NK-92 (cell line): Measurements from ENCODE around the gene RTN1.

Source experiments
- DNase-seq: peaks from one replicate; lab custom pipeline; 2025; ENCODE audit not compliant: unreplicated experiment; lab: John Stamatoyannopoulos, UW

The RTN1 gene

DNA sequence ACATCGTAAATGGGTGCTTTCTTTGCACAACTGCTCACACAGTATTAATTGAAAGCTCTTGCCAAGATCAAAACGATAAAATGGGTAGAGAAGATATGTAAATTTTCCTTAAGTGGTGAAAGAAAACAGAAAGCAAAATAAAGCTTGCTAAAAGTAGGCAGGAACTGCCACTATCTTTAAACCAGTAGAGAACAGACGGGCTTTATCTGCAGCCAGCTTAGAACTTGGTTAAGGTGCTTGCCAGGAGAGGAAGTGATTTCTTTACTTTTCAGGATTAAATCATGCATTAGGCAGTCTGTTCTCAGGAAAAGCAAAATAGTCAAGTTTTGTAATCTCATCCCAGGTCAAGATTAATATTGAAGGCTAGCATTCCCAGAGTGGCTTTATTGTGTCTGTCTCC lies 237.1 kb downstream of the RTN1 start:
- DNase-seq: no peak

- DNase-seq: no peak
Measured at GRCh38 chr14:59632381-59632780, 238.2 kb downstream of the RTN1 start.

- DNase-seq: no peak
Measured at GRCh38 chr14:59631237-59631636, 239.3 kb downstream of the RTN1 start.

DNA sequence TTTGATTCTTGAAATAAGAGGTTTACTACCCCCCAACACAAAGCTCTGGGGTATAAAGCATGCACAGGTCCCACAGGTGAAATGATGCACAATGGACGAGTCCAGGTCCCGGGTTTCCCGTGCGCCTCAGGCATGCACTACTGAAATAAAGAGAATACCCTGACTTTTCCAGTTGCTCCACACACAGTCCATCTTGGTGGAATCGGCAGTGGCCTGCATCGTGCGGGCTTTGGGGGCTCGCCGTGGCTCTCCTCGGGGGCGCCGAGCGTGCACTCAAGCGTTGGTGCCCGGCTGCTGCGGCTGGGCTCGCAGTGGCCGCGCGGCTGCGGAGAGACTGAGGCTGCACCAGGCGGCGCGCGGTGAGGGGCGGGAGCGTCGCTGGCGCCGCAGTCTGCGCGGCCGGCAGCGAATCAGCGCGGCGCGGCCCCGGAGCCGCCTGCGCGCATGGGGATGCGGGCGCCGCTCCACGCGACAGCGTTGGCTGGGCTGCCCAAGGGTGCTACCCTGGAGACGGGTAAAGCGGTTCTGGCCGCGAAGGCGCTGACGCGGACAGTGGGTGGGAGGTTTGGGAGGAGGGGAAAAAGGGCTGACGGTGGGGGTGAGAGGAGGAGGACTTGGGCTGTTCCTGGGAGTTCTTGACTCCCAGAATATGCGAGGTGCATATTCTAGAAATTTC lies 240.2 kb downstream of the RTN1 start:
- no peak for DNase-seq

DNA sequence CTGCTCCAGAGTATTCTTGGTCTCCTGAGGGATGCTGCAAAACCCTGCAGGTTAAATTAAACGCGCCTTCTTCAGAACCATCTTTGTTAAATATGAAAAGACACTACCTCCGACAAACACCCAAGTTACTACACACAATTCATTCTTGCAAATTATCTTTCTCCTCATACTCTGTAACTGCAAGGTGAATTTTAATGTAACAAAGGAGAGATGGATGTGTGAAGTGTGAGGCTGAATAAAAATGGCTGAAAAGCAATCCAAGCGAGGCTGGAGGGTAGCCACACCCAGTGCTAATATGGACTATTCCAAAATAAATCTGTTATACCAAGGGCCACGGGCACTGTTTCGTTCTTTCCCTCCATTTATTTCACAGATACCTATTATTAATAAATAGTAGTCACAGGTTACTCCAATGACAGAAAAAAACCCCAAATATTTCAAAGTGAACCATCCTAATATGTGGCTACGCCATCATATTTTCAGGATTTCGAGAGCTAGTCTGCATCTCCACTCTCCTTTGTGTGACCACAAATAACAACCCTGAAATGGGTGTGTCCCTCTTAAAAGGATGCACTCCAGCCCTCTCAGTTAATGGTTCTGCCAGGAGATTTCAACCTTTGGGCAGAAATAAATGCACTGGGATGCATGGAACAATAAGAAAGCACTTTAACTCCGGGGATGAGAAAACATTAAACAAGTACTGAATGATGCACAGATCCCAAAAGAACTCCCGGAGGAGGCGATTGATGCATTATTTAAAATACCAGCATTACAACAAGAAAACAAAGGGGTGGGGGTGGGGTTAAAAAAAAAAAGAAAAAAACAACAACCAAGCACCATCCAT lies 240.9 kb downstream of the RTN1 start:
- DNase-seq: no peak

GRCh38 chr14:59627011-59627520 lies 243.5 kb downstream of the RTN1 start:
- DNase-seq: no peak

GRCh38 chr14:59622631-59623030 lies 247.9 kb downstream of the RTN1 start:
- DNase-seq: no peak

GRCh38 chr14:59619061-59619460 lies 251.5 kb downstream of the RTN1 start:
- no peak for DNase-seq

DNA sequence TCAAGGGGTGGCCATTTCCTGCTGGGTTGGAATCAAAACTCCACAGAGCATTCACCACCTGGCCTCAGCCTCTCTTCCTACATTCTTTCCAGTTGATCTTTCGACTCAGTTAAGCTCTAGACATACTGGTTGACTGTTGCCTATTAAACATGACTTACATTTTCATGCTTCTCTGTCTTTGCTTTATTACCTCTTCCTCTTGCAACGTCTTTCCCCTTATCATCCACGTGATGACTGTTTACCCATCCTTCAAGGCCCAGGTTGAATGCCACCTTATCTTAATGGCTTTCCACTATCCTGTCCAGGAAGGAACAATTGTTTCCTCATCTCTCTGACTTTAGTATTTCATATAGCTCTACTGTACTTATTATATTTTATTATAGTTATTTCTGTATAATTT lies 269.5 kb downstream of the RTN1 start:
- DNase-seq: no peak

- no peak for DNase-seq
Measured at GRCh38 chr14:59600211-59600945, 270.2 kb downstream of the RTN1 start.

GRCh38 chr14:59595071-59595470 lies 275.5 kb downstream of the RTN1 start:
- DNase-seq: no peak

- DNase-seq: no peak
Measured at GRCh38 chr14:59591641-59592370, 278.8 kb downstream of the RTN1 start.

DNA sequence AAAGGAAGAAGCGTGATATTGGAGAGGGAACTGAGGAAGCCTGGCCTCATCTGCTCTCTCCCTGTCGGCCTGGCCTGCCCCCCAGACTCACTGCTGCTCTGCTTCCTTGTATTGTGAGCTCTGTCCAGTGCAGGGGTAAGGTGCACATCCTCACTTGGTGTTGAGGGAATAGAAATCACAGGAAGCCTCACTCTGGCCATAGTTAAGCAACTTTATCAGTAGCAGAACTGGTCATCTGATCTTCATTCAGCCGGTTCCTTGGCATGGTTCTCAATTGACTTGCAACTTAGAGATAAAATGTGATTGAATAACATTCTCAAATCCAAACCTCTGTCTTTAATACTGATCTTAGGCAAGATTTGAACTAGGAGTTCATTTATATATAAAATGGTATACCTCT lies 282.5 kb downstream of the RTN1 start:
- DNase-seq: no peak

GRCh38 chr14:59585891-59586554 lies 284.6 kb downstream of the RTN1 start:
- DNase-seq: no peak

DNA sequence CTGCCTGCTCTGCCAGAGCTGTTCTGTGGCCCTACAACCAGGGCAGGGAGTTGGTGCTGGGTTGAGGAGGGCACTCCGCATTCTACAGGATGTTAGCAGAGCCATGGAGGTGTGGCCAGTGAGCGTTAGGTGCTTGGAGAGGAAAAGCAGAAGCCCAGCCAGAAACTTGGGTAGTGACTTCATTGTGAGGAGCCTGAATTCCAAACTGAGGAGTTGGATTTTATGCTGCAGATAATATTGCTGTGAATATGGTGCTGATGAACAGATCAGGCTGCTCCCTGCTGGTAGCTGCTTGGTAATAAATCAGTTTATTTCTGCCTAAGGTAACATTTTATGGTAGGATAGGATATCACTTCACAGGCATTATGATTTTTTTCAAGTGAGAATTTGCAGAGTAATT lies 286.8 kb downstream of the RTN1 start:
- no peak for DNase-seq

DNA sequence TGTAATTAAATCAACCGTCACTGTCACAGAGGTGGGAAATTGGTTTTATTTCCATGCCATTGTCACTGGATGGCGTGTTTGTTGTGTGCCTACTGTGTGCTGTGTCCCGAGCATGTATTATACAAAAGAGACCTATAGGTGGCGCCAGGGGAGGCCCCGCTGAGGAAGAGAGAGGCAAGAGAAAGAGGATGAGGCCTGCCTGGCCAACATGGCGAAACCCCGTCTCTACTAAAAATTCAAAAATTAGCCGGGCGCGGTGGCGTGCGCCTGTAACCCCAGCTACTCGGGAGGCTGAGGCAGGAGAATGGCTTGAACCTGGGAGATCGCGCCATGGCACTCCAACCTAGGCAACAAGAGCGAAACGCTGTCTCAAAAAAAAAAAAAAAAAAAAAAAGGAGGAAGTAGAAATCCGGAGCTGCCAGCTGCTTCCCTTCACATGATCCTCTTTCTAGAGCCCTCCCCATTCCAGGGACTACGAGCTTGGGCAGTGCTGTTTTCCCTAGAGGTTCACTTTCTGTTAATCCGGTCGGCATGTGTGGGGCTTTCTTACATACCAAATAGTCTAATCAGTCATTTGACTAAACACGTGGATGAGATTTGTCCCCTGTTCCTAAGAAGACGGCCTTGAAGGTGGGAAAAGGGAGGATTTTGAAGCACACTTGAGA lies 287.6 kb downstream of the RTN1 start:
- DNase-seq: no peak

- no peak for DNase-seq
Measured at GRCh38 chr14:59582161-59582560, 288.4 kb downstream of the RTN1 start.

- no peak for DNase-seq
Measured at GRCh38 chr14:59580911-59581310, 289.7 kb downstream of the RTN1 start.

GRCh38 chr14:59576332-59577294 lies 294.0 kb downstream of the RTN1 start, which contains the start of gene CCDC175:
CCDC175 (minus strand) TSS chr14:59576812; CDS start chr14:59576775, 37 bp downstream.
- no peak for DNase-seq
